Transverse colon (tissue), 4 donors: ENCODE data around the gene INTS4.

Source experiments
- CTCF ChIP-seq, 5 experiments: fragments of 200-600 bp in 3 of 5; fragments of 450-650 bp in 2 of 5; sonication (generic) in 3 of 5; IDR thresholded peaks; 1 replicate in 2 of 5; 2 replicates in 3 of 5; pipeline ENCODE4 v1.5.1; 2016 to 2017; ENCODE audit warnings: antibody characterized with exemption in 5 of 5, inconsistent platforms in 3 of 5, mild to moderate bottlenecking in 2 of 5, moderate library complexity in 1 of 5
- EP300 ChIP-seq: sonication (generic); formaldehyde crosslinking; IDR thresholded peaks from one replicate; pipeline ENCODE4 v1.6.1; 2017; ENCODE audit warnings: antibody characterized with exemption, low read depth
- POLR2A ChIP-seq: fragments of 450-650 bp; IDR thresholded peaks from one replicate; pipeline ENCODE4 v1.6.1; 2016; ENCODE audit warnings: antibody characterized with exemption, mild to moderate bottlenecking, moderate library complexity
- POLR2AphosphoS5 ChIP-seq, 3 donors: sonication (generic); formaldehyde crosslinking; IDR thresholded peaks; one replicate each; pipeline ENCODE4 v1.6.1; 2016; ENCODE audit warnings: antibody characterized with exemption in 3 of 3

GRCh38 chr11:78041843-78042440, 47.5 kb upstream of the INTS4 start:
- TF ChIP-seq POLR2A: no peak
- TF ChIP-seq CTCF (IDR thresholded peaks at IDR 0.05): no peak
- TF ChIP-seq POLR2AphosphoS5 (IDR thresholded peaks at IDR 0.05): no peak
- TF ChIP-seq EP300: no peak
